ENCODE data around the gene SPTA1. TPM values are rescaled to one million over a fixed set of nuclear protein-coding genes. Genes with fewer than 3 reads are reported as not detected.

SPTA1 gene
- total and polyA plus RNA-seq, 2 of the 4 experiments (the other 2 are of a cell fraction), result not detected

DNA sequence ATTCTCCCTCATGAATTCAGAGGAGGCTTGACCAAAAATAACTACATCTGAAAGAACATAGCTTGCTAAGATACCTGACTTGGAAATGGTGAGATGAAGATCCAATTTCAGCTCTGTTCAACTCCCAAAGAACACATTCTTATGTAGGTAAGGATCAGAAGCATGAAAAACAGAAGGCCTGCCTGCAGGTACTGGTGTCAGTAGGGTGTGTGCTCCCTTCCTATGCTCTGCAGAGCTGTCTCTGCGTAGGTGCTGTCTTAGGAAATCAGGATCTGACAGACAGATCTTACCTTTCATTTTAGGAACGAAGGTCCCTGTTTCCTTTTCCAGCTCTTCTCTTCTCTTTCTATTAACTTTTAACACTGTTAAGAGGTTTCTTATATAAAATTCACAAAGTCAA lies 19.6 kb upstream of the SPTA1 start:
- no peak overlapping the region for H3K27ac ChIP-seq (ENCODE audit: insufficient read depth, low read length)
- H4K20me1 ChIP-seq (ENCODE audit: insufficient read depth, low read length), result no peaks in the 10 kb centered on the region
- WGBS, 2 experiments (ENCODE audit: extremely low coverage in 2 of 2, insufficient read length in 1 of 2), result no CpG with 5 or more reads among the region's 2 CpGs
- in situ Hi-C loops (cut with MboI; ENCODE audit: low sequenced_read_pairs) (no loop called here), intact Hi-C loops (cut with micrococcal nuclease) (no loop called here), dilution Hi-C loops (cut with HindIII; ENCODE audit: low sequenced_read_pairs, unreplicated experiment) (no loop called here)
- no peak overlapping the region for H3K4me2 ChIP-seq (ENCODE audit: low read depth, low read length)
- H2BK120ac ChIP-seq (ENCODE audit: low read depth, low read length), result no peak overlapping the region
- H3K23ac ChIP-seq (ENCODE audit: low read depth, low read length), result no peak overlapping the region
- no peak overlapping the region for H2BK5ac ChIP-seq (ENCODE audit: low read depth, low read length, poor library complexity, severe bottlenecking)
- no peak overlapping the region for H2AK9ac ChIP-seq (replicated peaks; ENCODE audit: low read depth, low read length, poor library complexity)
- no peaks in the 10 kb centered on the region for H3K9me3 ChIP-seq (ENCODE audit: control insufficient read depth, insufficient read depth, low read length)
- no peaks in the 10 kb centered on the region for H3K9me1 ChIP-seq (ENCODE audit: insufficient read depth, low read length)
- no peak for ATAC-seq (ENCODE audit: low read depth)
- ChIA-PET CTCF (no interaction called here), POLR2A (ENCODE audit: unreplicated experiment) (no interaction called here)
- H4K91ac ChIP-seq (ENCODE audit: insufficient read depth, low read depth, low read length), result no peak overlapping the region
- no peak overlapping the region for H2AFZ ChIP-seq (replicated peaks; ENCODE audit: low read length, poor library complexity)
- TF ChIP-seq CEBPB (IDR thresholded peaks at IDR 0.05; ENCODE audit: low read depth, low read length) (no peak), MAFK (IDR thresholded peaks at IDR 0.05; ENCODE audit: low read depth, low read length) (no peak), POLR2A (IDR thresholded peaks at IDR 0.05; ENCODE audit: low read depth, low read length) (no peak), MAZ (IDR thresholded peaks at IDR 0.05; ENCODE audit: borderline replicate concordance, low read depth, low read length) (no peak), RCOR1 (IDR thresholded peaks at IDR 0.05; ENCODE audit: insufficient replicate concordance, low read length) (no peak), NFE2L2 (IDR thresholded peaks at IDR 0.05; ENCODE audit: low read depth, low read length) (no peak), FOS (IDR thresholded peaks at IDR 0.05; ENCODE audit: low read depth, low read length) (no peak), RFX5 (IDR thresholded peaks at IDR 0.05; ENCODE audit: low read depth, low read length) (no peak), MXI1 (IDR thresholded peaks at IDR 0.05; ENCODE audit: borderline replicate concordance, low read depth, low read length) (no peak), RAD21 (IDR thresholded peaks at IDR 0.05; ENCODE audit: low read length) (no peak), SMC3 (IDR thresholded peaks at IDR 0.05; ENCODE audit: low read depth, low read length) (no peak), CHD1 (IDR thresholded peaks at IDR 0.05; ENCODE audit: low read depth, low read length) (no peak), BHLHE40 (IDR thresholded peaks at IDR 0.05; ENCODE audit: low read depth, low read length) (no peak)
- TF ChIP-seq, protein P1, sequence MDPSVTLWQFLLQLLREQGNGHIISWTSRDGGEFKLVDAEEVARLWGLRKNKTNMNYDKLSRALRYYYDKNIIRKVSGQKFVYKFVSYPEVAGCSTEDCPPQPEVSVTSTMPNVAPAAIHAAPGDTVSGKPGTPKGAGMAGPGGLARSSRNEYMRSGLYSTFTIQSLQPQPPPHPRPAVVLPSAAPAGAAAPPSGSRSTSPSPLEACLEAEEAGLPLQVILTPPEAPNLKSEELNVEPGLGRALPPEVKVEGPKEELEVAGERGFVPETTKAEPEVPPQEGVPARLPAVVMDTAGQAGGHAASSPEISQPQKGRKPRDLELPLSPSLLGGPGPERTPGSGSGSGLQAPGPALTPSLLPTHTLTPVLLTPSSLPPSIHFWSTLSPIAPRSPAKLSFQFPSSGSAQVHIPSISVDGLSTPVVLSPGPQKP (IDR thresholded peaks at IDR 0.05; ENCODE audit: borderline replicate concordance, low read depth, low read length), result no peak
- TF ChIP-seq, protein P2, sequence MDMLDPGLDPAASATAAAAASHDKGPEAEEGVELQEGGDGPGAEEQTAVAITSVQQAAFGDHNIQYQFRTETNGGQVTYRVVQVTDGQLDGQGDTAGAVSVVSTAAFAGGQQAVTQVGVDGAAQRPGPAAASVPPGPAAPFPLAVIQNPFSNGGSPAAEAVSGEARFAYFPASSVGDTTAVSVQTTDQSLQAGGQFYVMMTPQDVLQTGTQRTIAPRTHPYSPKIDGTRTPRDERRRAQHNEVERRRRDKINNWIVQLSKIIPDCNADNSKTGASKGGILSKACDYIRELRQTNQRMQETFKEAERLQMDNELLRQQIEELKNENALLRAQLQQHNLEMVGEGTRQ (IDR thresholded peaks at IDR 0.05; ENCODE audit: low read depth, low read length), result no peak
- TF ChIP-seq, protein P3, sequence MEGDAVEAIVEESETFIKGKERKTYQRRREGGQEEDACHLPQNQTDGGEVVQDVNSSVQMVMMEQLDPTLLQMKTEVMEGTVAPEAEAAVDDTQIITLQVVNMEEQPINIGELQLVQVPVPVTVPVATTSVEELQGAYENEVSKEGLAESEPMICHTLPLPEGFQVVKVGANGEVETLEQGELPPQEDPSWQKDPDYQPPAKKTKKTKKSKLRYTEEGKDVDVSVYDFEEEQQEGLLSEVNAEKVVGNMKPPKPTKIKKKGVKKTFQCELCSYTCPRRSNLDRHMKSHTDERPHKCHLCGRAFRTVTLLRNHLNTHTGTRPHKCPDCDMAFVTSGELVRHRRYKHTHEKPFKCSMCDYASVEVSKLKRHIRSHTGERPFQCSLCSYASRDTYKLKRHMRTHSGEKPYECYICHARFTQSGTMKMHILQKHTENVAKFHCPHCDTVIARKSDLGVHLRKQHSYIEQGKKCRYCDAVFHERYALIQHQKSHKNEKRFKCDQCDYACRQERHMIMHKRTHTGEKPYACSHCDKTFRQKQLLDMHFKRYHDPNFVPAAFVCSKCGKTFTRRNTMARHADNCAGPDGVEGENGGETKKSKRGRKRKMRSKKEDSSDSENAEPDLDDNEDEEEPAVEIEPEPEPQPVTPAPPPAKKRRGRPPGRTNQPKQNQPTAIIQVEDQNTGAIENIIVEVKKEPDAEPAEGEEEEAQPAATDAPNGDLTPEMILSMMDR (conservative IDR thresholded peaks at IDR 0.05; ENCODE audit: low read depth, low read length), result no peak
- no peak overlapping the region for H2BK20ac ChIP-seq (ENCODE audit: low read depth, low read length)
- no peak overlapping the region for H3K56ac ChIP-seq (ENCODE audit: extremely low read depth, insufficient read depth, low read length)
- H2AK5ac ChIP-seq (ENCODE audit: low read depth, low read length), result no peak overlapping the region
- H3K36me3 ChIP-seq (ENCODE audit: control insufficient read depth, insufficient read depth, low read length), result no peaks in the 10 kb centered on the region
- no peak overlapping the region for H3K14ac ChIP-seq (replicated peaks; ENCODE audit: low read depth, low read length)
- no peak overlapping the region for H4K5ac ChIP-seq (ENCODE audit: low read depth, low read length)
- H3K4me1 ChIP-seq (ENCODE audit: control insufficient read depth, insufficient read depth, low read length), result no peaks in the 10 kb centered on the region
- no peak overlapping the region for H3K18ac ChIP-seq (ENCODE audit: low read depth, low read length)
- H3K27me3 ChIP-seq (ENCODE audit: control insufficient read depth, insufficient read depth, low read length), result no peaks in the 10 kb centered on the region
- H3K79me1 ChIP-seq (ENCODE audit: low read depth in 1 of 2, low read length in 2 of 2), result no peaks in the 10 kb centered on the region
- DNase-seq, result no peak
- no peak overlapping the region for H4K8ac ChIP-seq (ENCODE audit: low read depth in 2 of 2, low read length in 2 of 2)
- no peak overlapping the region for H3K4me3 ChIP-seq (ENCODE audit: insufficient read depth, low read depth, low read length)
- no peak overlapping the region for H2BK15ac ChIP-seq (ENCODE audit: low read depth, low read length)
- H3K9ac ChIP-seq (ENCODE audit: low read depth, low read length), result no peak overlapping the region
- no TSS peak for BruUV-seq (replicated peaks)
- no peak overlapping the region for H3K4ac ChIP-seq (ENCODE audit: low read depth, low read length)

Measured in IMR-90 (cell line).